HepG2 (cell line): ENCODE data around the gene GPR137. TPM values are rescaled to one million over a fixed set of nuclear protein-coding genes. Genes with fewer than 3 reads are reported as not detected.
A peak's percentile ranks its signal among the peaks of the same experiment; 100 is the strongest.

Source experiments
- DPF2 ChIP-seq: sonication (generic); formaldehyde crosslinking; IDR thresholded peaks from 2 replicates; pipeline ENCODE4 v1.4.0; 2020; ENCODE audit warnings: mild to moderate bottlenecking, low read depth, missing genetic modification reagents, borderline replicate concordance
- GATA4 ChIP-seq: sonication (generic); IDR thresholded peaks from 2 replicates; pipeline ENCODE4 v1.6.1; 2016; ENCODE audit warnings: antibody characterized with exemption, low read depth, borderline replicate concordance
- IRF2 ChIP-seq: IDR thresholded peaks from 2 replicates; pipeline ENCODE4 v1.6.1; 2018; ENCODE audit warnings: missing genetic modification reagents, missing compliant biosample characterization
- IRX3 ChIP-seq: sonication (generic); formaldehyde crosslinking; IDR thresholded peaks from 2 replicates; pipeline ENCODE4 v1.8.1; 2023; ENCODE audit warnings: mild to moderate bottlenecking, low read depth, missing genetic modification reagents, borderline replicate concordance
- MED8 ChIP-seq: sonication (generic); formaldehyde crosslinking; IDR thresholded peaks from 2 replicates; pipeline ENCODE4 v1.8.1; 2023; ENCODE audit warnings: mild to moderate bottlenecking, missing genetic modification reagents; ENCODE audit not compliant: insufficient replicate concordance
- NCOR1 ChIP-seq: fragments of 200-600 bp; sonication (generic); IDR thresholded peaks from 2 replicates; pipeline ENCODE4 v1.7.0; 2017; ENCODE audit warnings: antibody characterized with exemption, low read length, borderline replicate concordance
- PAWR ChIP-seq: sonication (generic); formaldehyde crosslinking; IDR thresholded peaks from 2 replicates; pipeline ENCODE4 v1.4.0; 2020; ENCODE audit warnings: missing genetic modification reagents, mild to moderate bottlenecking, borderline replicate concordance
- PLRG1 ChIP-seq: fragments of 450-650 bp; conservative IDR thresholded peaks from 2 replicates; pipeline ENCODE4 v1.6.1; 2016
- POLR2G ChIP-seq: fragments of 200-400 bp; formaldehyde crosslinking; IDR thresholded peaks from 2 replicates; pipeline ENCODE4 v1.6.1; 2018; ENCODE audit warnings: mild to moderate bottlenecking, low read depth, low read length, moderate library complexity
- RFX3 ChIP-seq: IDR thresholded peaks from 2 replicates; pipeline ENCODE4 v1.6.1; 2016; ENCODE audit warnings: missing biosample characterization, missing genetic modification reagents
- STAT5B ChIP-seq: sonication (generic); formaldehyde crosslinking; IDR thresholded peaks from 2 replicates; pipeline ENCODE4 v1.4.0; 2020; ENCODE audit warnings: missing genetic modification reagents
- ZNF142 ChIP-seq: sonication (generic); formaldehyde crosslinking; IDR thresholded peaks from 2 replicates; pipeline ENCODE4 v1.4.0; 2020; ENCODE audit warnings: missing genetic modification reagents
- ZNF160 ChIP-seq: sonication (generic); formaldehyde crosslinking; IDR thresholded peaks from 2 replicates; pipeline ENCODE4 v1.8.0; 2022; ENCODE audit warnings: mild to moderate bottlenecking, inconsistent platforms, missing genetic modification reagents
- ZNF3 ChIP-seq: IDR thresholded peaks from 2 replicates; pipeline ENCODE4 v1.7.0; 2017; ENCODE audit warnings: inconsistent platforms
- ZNF350 ChIP-seq: sonication (generic); formaldehyde crosslinking; IDR thresholded peaks from 2 replicates; pipeline ENCODE4 v1.4.0; 2020; ENCODE audit warnings: mild to moderate bottlenecking, low read depth, missing genetic modification reagents, borderline replicate concordance
- ZNF501 ChIP-seq: sonication (generic); formaldehyde crosslinking; IDR thresholded peaks from 2 replicates; pipeline ENCODE4 v1.5.1; 2020; ENCODE audit warnings: mild to moderate bottlenecking, moderate library complexity, missing genetic modification reagents
- ZNF644 ChIP-seq: IDR thresholded peaks from 2 replicates; pipeline ENCODE4 v1.6.1; 2016; ENCODE audit warnings: low read depth
- polyA plus RNA-seq, 8 experiments: library from polyadenylated mRNA; depleted of rRNA in 3 of 8; stranded (reverse) in 7 of 8; unstranded in 1 of 8; fragments of >200 nt; fragmentation: Illumina TruSeq in 4 of 8; extraction: Trizol in 4 of 8; gene quantifications; 2 replicates each; pipeline versions ENCODE4 v1.2.1 to v1.2.3, GENCODE V29; 2011 to 2016; ENCODE audit warnings: low read depth in 4 of 8, missing spikeins in 1 of 8, mixed read lengths in 1 of 8; ENCODE audit not compliant: insufficient read depth in 1 of 8
- total RNA-seq, 5 experiments: library from RNA; depleted of rRNA; stranded (reverse); fragments of >200 nt; fragmentation: Illumina TruSeq; extraction: Trizol; gene quantifications; 2 replicates each; pipeline ENCODE4 v1.2.3, GENCODE V29; 2016; ENCODE audit warnings: low read depth in 1 of 5
- TF ChIP-seq, protein P1 (sequence below): sonication (generic); formaldehyde crosslinking; IDR thresholded peaks from 2 replicates; pipeline ENCODE4 v1.9.0; 2021; ENCODE audit warnings: missing genetic modification reagents, borderline replicate concordance
- TF ChIP-seq, protein P2 (sequence below): sonication (generic); formaldehyde crosslinking; IDR thresholded peaks from 2 replicates; pipeline ENCODE4 v1.8.0; 2022; ENCODE audit warnings: missing genetic modification reagents, mild to moderate bottlenecking, borderline replicate concordance
- TF ChIP-seq, protein P3 (sequence below): sonication (generic); formaldehyde crosslinking; IDR thresholded peaks from 2 replicates; pipeline ENCODE4 v1.4.0; 2020; ENCODE audit warnings: mild to moderate bottlenecking, missing genetic modification reagents

GPR137 gene
- total and polyA plus RNA-seq, 2 of the 13 experiments (the other 11 are each of a cell fraction or from before 2014, with no cell fraction given) = 8.5 to 13.2 TPM

DNA sequence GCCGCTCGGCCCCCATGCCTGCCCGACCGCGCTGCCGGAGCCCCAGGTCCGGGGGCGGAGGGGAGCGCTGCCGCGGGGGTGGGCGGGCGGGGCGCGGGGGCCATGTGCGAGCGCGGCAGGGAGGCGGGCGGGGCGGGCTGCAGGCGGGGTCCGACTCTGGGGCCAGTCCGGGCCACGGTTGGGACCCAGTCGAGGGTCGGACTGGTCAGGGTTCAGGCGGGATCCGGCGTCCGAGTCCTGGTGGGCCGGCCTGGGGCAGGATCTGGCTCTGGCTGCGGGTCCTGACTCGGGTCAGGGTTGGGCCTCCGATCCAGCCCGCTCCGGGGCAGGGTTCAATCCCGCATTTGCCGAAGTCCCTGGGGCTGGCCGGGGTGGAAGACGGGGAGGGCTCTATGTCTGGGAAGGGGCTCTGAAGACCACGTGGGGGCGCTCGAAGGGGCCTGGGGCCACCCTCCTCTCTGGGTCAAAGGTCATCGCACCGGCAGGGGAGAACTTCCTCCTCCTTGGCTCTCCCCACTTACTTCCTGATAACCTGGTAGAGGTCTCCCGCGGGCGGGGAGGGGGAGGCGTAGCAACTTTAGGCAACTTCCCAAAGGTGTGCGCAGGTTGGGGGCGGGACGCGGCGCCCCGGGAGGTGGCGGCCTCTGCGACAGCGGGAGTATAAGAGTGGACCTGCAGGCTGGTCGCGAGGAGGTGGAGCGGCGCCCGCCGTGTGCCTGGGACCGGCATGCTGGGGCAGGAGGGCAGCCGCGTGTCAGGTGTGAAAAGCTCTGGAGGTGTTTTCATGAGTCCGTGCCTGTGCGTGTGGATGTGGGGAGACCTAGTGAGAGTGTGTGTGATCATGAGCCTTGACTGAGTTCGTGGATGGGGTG lies 20.3 kb downstream of the GPR137 start (continued):
- TF ChIP-seq, protein P1, sequence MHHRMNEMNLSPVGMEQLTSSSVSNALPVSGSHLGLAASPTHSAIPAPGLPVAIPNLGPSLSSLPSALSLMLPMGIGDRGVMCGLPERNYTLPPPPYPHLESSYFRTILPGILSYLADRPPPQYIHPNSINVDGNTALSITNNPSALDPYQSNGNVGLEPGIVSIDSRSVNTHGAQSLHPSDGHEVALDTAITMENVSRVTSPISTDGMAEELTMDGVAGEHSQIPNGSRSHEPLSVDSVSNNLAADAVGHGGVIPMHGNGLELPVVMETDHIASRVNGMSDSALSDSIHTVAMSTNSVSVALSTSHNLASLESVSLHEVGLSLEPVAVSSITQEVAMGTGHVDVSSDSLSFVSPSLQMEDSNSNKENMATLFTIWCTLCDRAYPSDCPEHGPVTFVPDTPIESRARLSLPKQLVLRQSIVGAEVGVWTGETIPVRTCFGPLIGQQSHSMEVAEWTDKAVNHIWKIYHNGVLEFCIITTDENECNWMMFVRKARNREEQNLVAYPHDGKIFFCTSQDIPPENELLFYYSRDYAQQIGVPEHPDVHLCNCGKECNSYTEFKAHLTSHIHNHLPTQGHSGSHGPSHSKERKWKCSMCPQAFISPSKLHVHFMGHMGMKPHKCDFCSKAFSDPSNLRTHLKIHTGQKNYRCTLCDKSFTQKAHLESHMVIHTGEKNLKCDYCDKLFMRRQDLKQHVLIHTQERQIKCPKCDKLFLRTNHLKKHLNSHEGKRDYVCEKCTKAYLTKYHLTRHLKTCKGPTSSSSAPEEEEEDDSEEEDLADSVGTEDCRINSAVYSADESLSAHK (CRISPR knock-in tag) = no peak
- TF ChIP-seq IRF2 (peak; percentile 33; the same call in 1 of the 2 replicates), IRX3 (no peak), ZNF501 (CRISPR knock-in tag) (peak; percentile 73), ZNF3 (CRISPR knock-in tag) (no peak), POLR2G (peak; percentile 81), RFX3 (CRISPR knock-in tag) (no peak), DPF2 (no peak), ZNF160 (no peak), PLRG1 (no peak), GATA4 (no peak), ZNF644 (CRISPR knock-in tag) (no peak), ZNF350 (CRISPR knock-in tag) (peak; percentile 46; the same call in 1 of the 2 replicates), STAT5B (CRISPR knock-in tag) (no peak), MED8 (CRISPR knock-in tag) (peak; percentile 63), ZNF142 (no peak), NCOR1 (0 out of 2 replicates have a peak, but pooled peaks have one; percentile 69), PAWR (no peak)
- TF ChIP-seq, protein P2, sequence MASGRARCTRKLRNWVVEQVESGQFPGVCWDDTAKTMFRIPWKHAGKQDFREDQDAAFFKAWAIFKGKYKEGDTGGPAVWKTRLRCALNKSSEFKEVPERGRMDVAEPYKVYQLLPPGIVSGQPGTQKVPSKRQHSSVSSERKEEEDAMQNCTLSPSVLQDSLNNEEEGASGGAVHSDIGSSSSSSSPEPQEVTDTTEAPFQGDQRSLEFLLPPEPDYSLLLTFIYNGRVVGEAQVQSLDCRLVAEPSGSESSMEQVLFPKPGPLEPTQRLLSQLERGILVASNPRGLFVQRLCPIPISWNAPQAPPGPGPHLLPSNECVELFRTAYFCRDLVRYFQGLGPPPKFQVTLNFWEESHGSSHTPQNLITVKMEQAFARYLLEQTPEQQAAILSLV (CRISPR knock-in tag) = no peak
- TF ChIP-seq, protein P3, sequence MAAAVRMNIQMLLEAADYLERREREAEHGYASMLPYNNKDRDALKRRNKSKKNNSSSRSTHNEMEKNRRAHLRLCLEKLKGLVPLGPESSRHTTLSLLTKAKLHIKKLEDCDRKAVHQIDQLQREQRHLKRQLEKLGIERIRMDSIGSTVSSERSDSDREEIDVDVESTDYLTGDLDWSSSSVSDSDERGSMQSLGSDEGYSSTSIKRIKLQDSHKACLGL (CRISPR knock-in tag) = 0 out of 2 replicates have a peak, but pooled peaks have one; percentile 49
